Measurements from ENCODE around the gene PRICKLE2. TPM values are rescaled to one million over a fixed set of nuclear protein-coding genes. Genes with fewer than 3 reads are reported as not detected.

Gene PRICKLE2
- total RNA-seq, 1 donor from 2014 or later, result 24.7 TPM

GRCh38 chr3:64131725-64132469 lies 93.4 kb downstream of the PRICKLE2 start:
- H3K36me3 Mint-ChIP-seq (ENCODE audit: unreplicated experiment), result peaks cover 13% of the 10 kb centered on the region
- H3K4me1 Mint-ChIP-seq (ENCODE audit: unreplicated experiment), result peaks cover 11% of the 10 kb centered on the region
- H3K27me3 Mint-ChIP-seq (ENCODE audit: unreplicated experiment), result no peaks in the 10 kb centered on the region
- H3K9me3 Mint-ChIP-seq (ENCODE audit: unreplicated experiment), result no peaks in the 10 kb centered on the region
- H3K27ac Mint-ChIP-seq (ENCODE audit: unreplicated experiment), result no peak overlapping the region
- no peak overlapping the region for H3K4me3 Mint-ChIP-seq (ENCODE audit: unreplicated experiment)
- DNase-seq (ENCODE audit: extremely low spot score, unreplicated experiment), result no peak
- no peak for TF ChIP-seq CTCF (IDR thresholded peaks at IDR 0.05)

- peaks cover 14% of the 10 kb centered on the region for H3K36me3 Mint-ChIP-seq (ENCODE audit: unreplicated experiment)
- no peak overlapping the region for H3K4me3 Mint-ChIP-seq (ENCODE audit: unreplicated experiment)
- TF ChIP-seq CTCF (IDR thresholded peaks at IDR 0.05), result no peak
- no peaks in the 10 kb centered on the region for H3K9me3 Mint-ChIP-seq (ENCODE audit: unreplicated experiment)
- H3K27me3 Mint-ChIP-seq (ENCODE audit: unreplicated experiment), result no peaks in the 10 kb centered on the region
- H3K4me1 Mint-ChIP-seq (ENCODE audit: unreplicated experiment), result peaks cover 11% of the 10 kb centered on the region
- H3K27ac Mint-ChIP-seq (ENCODE audit: unreplicated experiment), result no peak overlapping the region
- DNase-seq (ENCODE audit: extremely low spot score, unreplicated experiment), result no peak
These were observed 94.8 kb downstream of the PRICKLE2 start for GRCh38 chr3:64130436-64130835.

DNA sequence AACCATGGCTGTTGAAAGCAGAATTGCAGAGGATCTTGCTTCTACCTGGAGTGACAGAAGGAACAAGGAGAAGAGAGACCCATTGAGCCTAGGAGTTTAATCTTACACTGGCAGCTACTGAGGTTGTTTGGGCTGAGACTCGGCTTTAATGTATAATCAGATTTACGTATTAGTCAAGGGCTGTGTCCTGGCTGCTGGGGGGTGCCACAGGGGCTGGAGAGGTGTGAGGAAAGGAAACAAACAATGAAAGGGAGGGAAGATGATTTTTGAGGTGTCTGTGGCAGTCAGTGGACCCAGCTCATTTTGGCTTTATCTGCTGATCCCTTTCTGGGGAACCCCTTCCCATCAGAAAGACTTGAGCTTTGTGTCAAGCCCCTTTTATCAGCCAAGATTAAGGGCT lies 95.7 kb downstream of the PRICKLE2 start:
- Mint-ChIP-seq H3K4me1 (ENCODE audit: unreplicated experiment) (peaks cover 11% of the 10 kb centered on the region), H3K27ac (ENCODE audit: unreplicated experiment) (no peak overlapping the region), H3K9me3 (ENCODE audit: unreplicated experiment) (peaks cover 7% of the 10 kb centered on the region), H3K27me3 (ENCODE audit: unreplicated experiment) (no peaks in the 10 kb centered on the region), H3K36me3 (ENCODE audit: unreplicated experiment) (peaks cover 16% of the 10 kb centered on the region), H3K4me3 (ENCODE audit: unreplicated experiment) (no peak overlapping the region)
- DNase-seq (ENCODE audit: extremely low spot score, unreplicated experiment), result no peak
- TF ChIP-seq CTCF (IDR thresholded peaks at IDR 0.05), result no peak

GRCh38 chr3:64129106-64129505 lies 96.2 kb downstream of the PRICKLE2 start:
- Mint-ChIP-seq H3K4me3 (ENCODE audit: unreplicated experiment) (no peak overlapping the region), H3K4me1 (ENCODE audit: unreplicated experiment) (peaks cover 11% of the 10 kb centered on the region), H3K27ac (ENCODE audit: unreplicated experiment) (no peak overlapping the region), H3K27me3 (ENCODE audit: unreplicated experiment) (no peaks in the 10 kb centered on the region), H3K36me3 (ENCODE audit: unreplicated experiment) (peaks cover 16% of the 10 kb centered on the region), H3K9me3 (ENCODE audit: unreplicated experiment) (peaks cover 8% of the 10 kb centered on the region)
- DNase-seq (ENCODE audit: extremely low spot score, unreplicated experiment), result no peak
- no peak for TF ChIP-seq CTCF (IDR thresholded peaks at IDR 0.05)

DNA sequence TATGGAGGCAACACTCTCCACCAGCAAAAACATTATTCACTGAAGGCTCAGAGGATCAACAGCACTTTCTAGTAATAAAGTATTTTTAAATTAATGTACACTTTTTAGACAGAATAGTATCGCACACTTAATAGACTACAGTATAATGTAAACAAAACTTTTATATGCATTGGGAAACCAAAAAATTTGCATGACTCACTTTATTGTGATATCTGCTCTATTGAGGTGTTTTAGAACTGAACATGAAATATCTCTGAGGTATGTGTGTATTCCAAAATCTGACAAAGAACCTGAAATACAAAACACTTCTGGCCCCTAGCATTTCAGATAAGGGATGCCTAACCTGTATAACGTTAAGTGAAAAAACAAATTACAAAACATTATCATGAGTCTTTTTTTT lies 99.7 kb downstream of the PRICKLE2 start:
- no peaks in the 10 kb centered on the region for H3K4me1 Mint-ChIP-seq (ENCODE audit: unreplicated experiment)
- TF ChIP-seq CTCF (IDR thresholded peaks at IDR 0.05), result no peak
- no peak overlapping the region for H3K27ac Mint-ChIP-seq (ENCODE audit: unreplicated experiment)
- DNase-seq (ENCODE audit: extremely low spot score, unreplicated experiment), result no peak
- no peaks in the 10 kb centered on the region for H3K27me3 Mint-ChIP-seq (ENCODE audit: unreplicated experiment)
- no peak overlapping the region for H3K4me3 Mint-ChIP-seq (ENCODE audit: unreplicated experiment)
- peaks cover 14% of the 10 kb centered on the region for H3K9me3 Mint-ChIP-seq (ENCODE audit: unreplicated experiment)
- peaks cover 23% of the 10 kb centered on the region for H3K36me3 Mint-ChIP-seq (ENCODE audit: unreplicated experiment)
